PC-3 (cell line): ENCODE measurements around the gene TCOF1.

Source experiments
- CTCF ChIP-seq: fragments of 300-600 bp; sonication (generic); conservative IDR thresholded peaks from 2 replicates; pipeline ENCODE4 v1.5.1; 2017; ENCODE audit warnings: antibody characterized with exemption, low read depth, mild to moderate bottlenecking, low read length
- EZH2 ChIP-seq: fragments of 300-600 bp; sonication (generic); IDR thresholded peaks from one replicate; pipeline ENCODE4 v1.6.1; 2017; ENCODE audit warnings: antibody characterized with exemption, mild to moderate bottlenecking, low read length; ENCODE audit not compliant: unreplicated experiment
- EZH2phosphoT487 ChIP-seq: fragments of 300-600 bp; sonication (generic); IDR thresholded peaks from 2 replicates; pipeline ENCODE4 v1.6.1; 2018; ENCODE audit warnings: mild to moderate bottlenecking, antibody characterized with exemption, low read length, borderline replicate concordance

DNA sequence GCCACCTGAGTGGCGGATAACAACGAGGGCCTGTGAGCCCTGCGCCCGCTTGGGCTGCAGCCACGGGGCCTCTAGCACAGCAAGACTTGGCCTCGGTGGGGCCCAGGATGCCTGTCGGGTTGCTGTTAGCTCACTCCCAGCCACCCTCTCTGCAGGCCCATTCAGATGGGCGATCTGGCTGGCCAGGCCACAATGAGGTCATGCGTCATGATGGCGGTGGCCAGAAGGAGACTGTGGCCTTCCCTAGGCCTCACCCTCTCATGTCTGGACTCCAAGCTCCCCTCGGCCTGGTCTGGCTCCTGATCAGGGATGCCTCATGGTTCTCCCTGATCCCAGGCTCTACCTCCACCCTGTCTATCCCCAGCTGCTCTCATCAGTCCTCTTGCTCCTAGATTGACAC lies 19.0 kb upstream of the TCOF1 start:
- no peak for TF ChIP-seq CTCF
- no peak for TF ChIP-seq EZH2phosphoT487
- no peak for TF ChIP-seq EZH2
